Parathyroid adenoma (tissue), 2 donors: ENCODE data around the gene ROCK2.
A peak's percentile ranks its signal among the peaks of the same experiment; 100 is the strongest.
"Not testable (repeated sequence)": the region's sequence is repeated elsewhere in the genome, so short reads cannot be mapped to it uniquely, and the experiment has no call there.

Experiments
- H2AFZ ChIP-seq: fragments of 300-600 bp; sonication (generic); one replicate; pipeline ENCODE4 v1.7.0; 2017; ENCODE audit warnings: antibody characterized with exemption, mild to moderate bottlenecking
- H3K27ac ChIP-seq: fragments of 300-600 bp; sonication (generic); one replicate; pipeline ENCODE4 v1.7.0; 2017
- H3K27me3 ChIP-seq: fragments of 300-600 bp; sonication (generic); one replicate; pipeline ENCODE4 v1.7.0; 2017; ENCODE audit warnings: low read length; ENCODE audit not compliant: control insufficient read depth, insufficient read depth
- H3K36me3 ChIP-seq: fragments of 300-600 bp; sonication (generic); one replicate; pipeline ENCODE4 v1.7.0; 2017; ENCODE audit warnings: low read length; ENCODE audit not compliant: control insufficient read depth, insufficient read depth
- H3K4me1 ChIP-seq: fragments of 300-600 bp; sonication (generic); one replicate; pipeline ENCODE4 v1.7.0; 2017; ENCODE audit warnings: control low read depth
- H3K4me2 ChIP-seq: fragments of 300-600 bp; sonication (generic); one replicate; pipeline ENCODE4 v1.7.0; 2017; ENCODE audit warnings: low read length
- H3K4me3 ChIP-seq: fragments of 300-600 bp; sonication (generic); one replicate; pipeline ENCODE4 v1.7.0; 2017; ENCODE audit warnings: low read depth, low read length
- H3K79me2 ChIP-seq: fragments of 300-600 bp; sonication (generic); one replicate; pipeline ENCODE4 v1.7.0; 2017; ENCODE audit warnings: control low read depth
- H3K9ac ChIP-seq: fragments of 300-600 bp; sonication (generic); one replicate; pipeline ENCODE4 v1.7.0; 2017; ENCODE audit warnings: mild to moderate bottlenecking
- H3K9me3 ChIP-seq: fragments of 300-600 bp; sonication (generic); one replicate; pipeline ENCODE4 v1.7.0; 2017; ENCODE audit warnings: low read length; ENCODE audit not compliant: control insufficient read depth
- CTCF ChIP-seq: fragments of 300-600 bp; sonication (generic); IDR thresholded peaks from one replicate; pipeline ENCODE4 v1.7.0; 2017; ENCODE audit warnings: antibody characterized with exemption, mild to moderate bottlenecking
- donor health status: primary hyperparathyroidism.

Gene ROCK2

GRCh38 chr2:11236335-11236734 lies 108.1 kb downstream of the ROCK2 start:
- H3K9ac ChIP-seq, result no peak overlapping the region
- no peak overlapping the region for H2AFZ ChIP-seq
- no peaks in the 10 kb centered on the region for H3K4me1 ChIP-seq
- no peaks in the 10 kb centered on the region for H3K79me2 ChIP-seq
- H3K36me3 ChIP-seq, result no peaks in the 10 kb centered on the region
- no peak overlapping the region for H3K27ac ChIP-seq
- TF ChIP-seq CTCF, result no peak
- H3K27me3 ChIP-seq, result no peaks in the 10 kb centered on the region
- no peak overlapping the region for H3K4me3 ChIP-seq
- H3K4me2 ChIP-seq, result no peak overlapping the region
- no peaks in the 10 kb centered on the region for H3K9me3 ChIP-seq

GRCh38 chr2:11235583-11235982 lies 108.9 kb downstream of the ROCK2 start:
- TF ChIP-seq CTCF, result no peak
- Histone ChIP-seq H2AFZ (no peak overlapping the region), H3K36me3 (no peaks in the 10 kb centered on the region), H3K4me3 (no peak overlapping the region), H3K9me3 (no peaks in the 10 kb centered on the region), H3K9ac (no peak overlapping the region), H3K4me2 (no peak overlapping the region), H3K27me3 (no peaks in the 10 kb centered on the region), H3K79me2 (no peaks in the 10 kb centered on the region), H3K4me1 (no peaks in the 10 kb centered on the region), H3K27ac (no peak overlapping the region)

GRCh38 chr2:11234309-11234708 lies 110.1 kb downstream of the ROCK2 start:
- H3K27ac ChIP-seq, result no peak overlapping the region
- H3K79me2 ChIP-seq, result no peaks in the 10 kb centered on the region
- H2AFZ ChIP-seq, result no peak overlapping the region
- no peaks in the 10 kb centered on the region for H3K36me3 ChIP-seq
- no peak overlapping the region for H3K4me3 ChIP-seq
- H3K4me1 ChIP-seq, result no peaks in the 10 kb centered on the region
- no peaks in the 10 kb centered on the region for H3K27me3 ChIP-seq
- no peak overlapping the region for H3K9ac ChIP-seq
- peak; percentile 62 for TF ChIP-seq CTCF
- H3K4me2 ChIP-seq, result no peak overlapping the region
- H3K9me3 ChIP-seq, result no peaks in the 10 kb centered on the region

- not testable (repeated sequence) for H3K9me3 ChIP-seq, H3K27ac ChIP-seq, H3K4me2 ChIP-seq, H3K79me2 ChIP-seq, H3K4me1 ChIP-seq, H3K9ac ChIP-seq, H3K36me3 ChIP-seq, H3K27me3 ChIP-seq, H3K4me3 ChIP-seq, H2AFZ ChIP-seq
These were observed 113.2 kb downstream of the ROCK2 start for GRCh38 chr2:11231193-11231592.

- Histone ChIP-seq H3K4me1 (no peaks in the 10 kb centered on the region), H2AFZ (no peak overlapping the region), H3K4me2 (no peak overlapping the region), H3K9me3 (no peaks in the 10 kb centered on the region), H3K27ac (no peak overlapping the region), H3K4me3 (no peak overlapping the region), H3K27me3 (no peaks in the 10 kb centered on the region), H3K9ac (no peak overlapping the region), H3K79me2 (no peaks in the 10 kb centered on the region), H3K36me3 (no peaks in the 10 kb centered on the region)
- no peak for TF ChIP-seq CTCF
These were observed 115.7 kb downstream of the ROCK2 start for GRCh38 chr2:11228692-11229091.
